GM20431 (cell line): Measurements from ENCODE around the gene SLC6A9.

Experiments used
- in situ Hi-C: fragments of 300-500 bp; cut with MseI, MboI; formaldehyde crosslinking; loops from one replicate; pipeline ENCODE4 v1.15.0; 2020; ENCODE audit warnings: low sequenced_read_pairs; ENCODE audit not compliant: unreplicated experiment

SLC6A9 gene

DNA sequence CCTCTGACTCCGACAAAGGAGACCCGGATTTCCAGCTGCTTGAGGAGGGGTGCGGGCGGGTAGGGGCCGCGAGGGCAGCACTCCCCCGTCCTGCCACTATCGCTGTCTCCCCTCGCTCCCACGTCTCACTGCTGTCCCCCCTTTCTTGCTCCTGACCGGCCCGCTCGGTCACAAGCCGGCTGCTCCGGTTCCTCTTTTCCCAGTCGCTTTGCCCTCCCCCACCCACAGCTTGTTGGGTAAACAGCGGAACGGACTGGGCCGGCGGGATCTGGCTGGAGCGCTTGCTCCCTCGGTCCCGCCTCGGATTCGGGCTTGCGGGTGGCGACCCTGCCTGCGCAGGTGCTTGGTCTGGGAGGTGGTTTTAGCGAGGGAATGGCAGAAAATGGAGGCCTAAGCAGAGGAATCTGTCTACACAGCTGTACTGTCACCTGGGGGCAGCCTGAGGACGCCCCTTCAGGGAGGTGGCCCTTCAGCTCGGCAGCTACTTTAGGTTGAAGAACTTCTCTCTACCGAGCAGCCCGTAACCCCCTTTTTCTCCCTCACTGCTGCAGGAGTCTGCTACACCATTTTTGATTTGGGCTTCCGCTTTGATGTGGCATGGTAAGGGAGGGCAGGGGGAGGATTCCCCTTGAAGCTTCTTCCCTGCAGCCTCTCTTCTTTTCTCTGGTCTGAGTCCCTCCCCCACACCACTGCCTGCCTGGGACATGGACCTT is 55.9 kb downstream of the SLC6A9 start:
- in situ Hi-C loops: no loop called here

DNA sequence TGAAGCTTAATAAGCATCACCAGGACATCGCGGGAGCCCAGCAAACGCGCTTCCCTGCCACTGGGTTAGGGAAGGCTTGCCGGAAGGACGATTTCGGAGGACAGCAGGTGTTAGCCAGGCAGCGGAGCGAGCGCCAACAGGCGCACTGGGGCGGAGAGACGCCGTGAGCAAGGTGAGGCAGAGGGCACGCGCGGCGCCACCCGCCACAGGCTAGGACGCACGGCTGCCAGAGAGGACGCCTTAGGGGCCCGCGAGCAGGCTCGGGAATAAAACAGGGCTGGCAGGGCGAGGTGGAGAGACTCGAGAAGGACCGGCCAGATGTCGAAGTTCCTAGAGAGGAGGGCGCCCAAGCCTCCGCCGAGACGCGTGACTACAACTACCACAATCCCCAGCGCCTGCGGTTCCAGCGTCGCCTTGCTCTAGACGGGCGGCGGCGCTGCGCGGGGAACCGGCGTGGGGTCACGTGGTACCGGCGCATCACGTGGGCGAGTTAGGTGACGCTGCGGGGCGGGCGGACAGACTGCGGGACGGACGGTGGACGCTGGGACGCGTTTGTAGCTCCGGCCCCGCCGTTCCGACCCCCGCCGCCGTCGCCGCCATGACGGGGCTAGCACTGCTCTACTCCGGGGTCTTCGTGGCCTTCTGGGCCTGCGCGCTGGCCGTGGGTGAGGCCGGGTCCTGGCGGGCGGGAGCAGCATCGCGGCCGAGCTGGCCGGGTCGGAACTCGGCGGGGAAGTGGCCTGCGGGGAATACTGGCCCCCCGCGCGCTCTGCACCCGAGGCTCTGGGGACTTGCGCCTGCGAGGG is 56.6 kb downstream of the SLC6A9 start, which contains the start of gene ATP6V0B:
Gene ATP6V0B (plus strand): TSS at position 518 of the 806 bp plus-strand sequence. CDS start 81 bp downstream, at position 599.
- in situ Hi-C loops: no loop called here

DNA sequence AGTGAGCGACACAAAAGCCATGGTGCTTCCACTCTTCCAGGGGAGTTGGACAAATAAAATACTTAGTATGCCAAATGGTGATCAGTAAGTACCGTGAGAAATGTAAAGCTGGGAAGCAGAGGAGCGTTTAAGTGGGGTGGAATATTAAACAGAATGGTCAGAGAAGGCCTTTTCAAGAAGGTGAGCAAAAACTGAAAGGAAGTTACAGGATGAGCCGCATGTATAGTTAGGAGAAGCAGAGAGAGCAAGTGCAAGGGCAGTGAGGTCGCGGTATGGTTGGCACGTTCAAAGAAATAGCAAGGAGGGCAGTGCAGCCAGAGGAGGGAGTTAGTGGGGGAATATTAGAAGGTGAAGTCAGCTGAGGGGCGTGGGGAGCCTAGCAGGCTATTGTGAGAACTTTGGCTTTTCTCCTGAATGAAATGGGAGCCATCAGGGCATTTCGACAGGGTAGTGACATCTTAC is 57.2 kb downstream of the SLC6A9 start:
- in situ Hi-C loops: no loop called here

- in situ Hi-C loops: no loop called here
Measured at GRCh38 chr1:43971336-43971980, 59.8 kb downstream of the SLC6A9 start.

- in situ Hi-C loops: no loop called here
Measured at GRCh38 chr1:43970911-43971310, 60.4 kb downstream of the SLC6A9 start.

- in situ Hi-C loops: no loop called here
Measured at GRCh38 chr1:43970502-43970901, 60.8 kb downstream of the SLC6A9 start.

GRCh38 chr1:43969746-43970466 is 61.4 kb downstream of the SLC6A9 start, which contains the start of gene DPH2:
DPH2 (plus strand) TSS chr1:43970010; CDS start chr1:43970176, 166 bp downstream.
- in situ Hi-C loops: no loop called here

DNA sequence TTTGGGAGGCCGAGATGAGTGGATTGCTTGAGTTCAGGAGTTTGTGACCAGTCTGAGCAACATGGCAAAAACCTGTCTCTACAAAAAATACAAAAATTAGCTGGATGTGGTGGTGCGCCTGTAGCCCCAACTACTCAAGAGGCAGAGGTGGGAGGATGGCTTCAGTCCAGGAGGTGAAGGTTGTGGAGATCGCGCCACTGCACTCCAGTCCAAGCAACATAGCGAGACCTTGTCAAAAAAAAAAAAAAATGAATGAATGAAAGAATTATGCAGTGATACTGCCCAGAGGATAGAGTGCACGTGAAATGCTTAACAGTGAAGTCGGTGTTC is 61.9 kb downstream of the SLC6A9 start:
- in situ Hi-C loops: no loop called here

DNA sequence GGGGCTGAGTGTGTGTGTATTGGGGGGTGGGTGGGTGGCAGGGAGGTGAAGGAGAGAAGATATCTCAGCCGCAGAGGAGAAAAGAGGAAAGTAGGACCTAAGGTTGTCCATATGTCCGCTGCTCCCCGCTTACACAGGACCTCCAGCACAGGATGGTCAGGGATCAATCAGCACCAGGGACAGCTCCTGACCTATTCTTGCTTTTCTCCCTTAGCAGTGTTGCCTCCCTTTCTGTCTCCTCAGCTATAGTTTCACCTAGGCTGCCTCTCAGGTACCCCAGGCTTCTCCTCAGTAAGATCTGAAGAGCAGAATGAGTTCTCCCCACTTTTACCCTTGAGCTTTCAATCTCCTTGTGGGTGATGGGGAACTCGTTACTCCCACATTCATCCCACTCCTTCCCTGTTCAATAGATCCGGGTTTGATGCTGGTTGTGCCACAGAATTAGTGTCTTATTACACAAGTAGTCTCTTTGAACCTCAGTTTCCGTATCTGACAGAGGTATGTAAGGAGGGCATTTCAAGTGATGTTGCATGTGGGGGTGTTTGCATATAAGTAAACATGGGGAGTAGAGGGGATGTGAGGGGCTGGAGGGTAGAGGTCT is 62.8 kb downstream of the SLC6A9 start:
- in situ Hi-C loops: no loop called here

- in situ Hi-C loops: no loop called here
Measured at GRCh38 chr1:43965316-43965715, 65.9 kb downstream of the SLC6A9 start.

GRCh38 chr1:43963890-43964289 is 67.4 kb downstream of the SLC6A9 start:
- in situ Hi-C loops: no loop called here

GRCh38 chr1:43963006-43963405 is 68.3 kb downstream of the SLC6A9 start:
- in situ Hi-C loops: no loop called here

DNA sequence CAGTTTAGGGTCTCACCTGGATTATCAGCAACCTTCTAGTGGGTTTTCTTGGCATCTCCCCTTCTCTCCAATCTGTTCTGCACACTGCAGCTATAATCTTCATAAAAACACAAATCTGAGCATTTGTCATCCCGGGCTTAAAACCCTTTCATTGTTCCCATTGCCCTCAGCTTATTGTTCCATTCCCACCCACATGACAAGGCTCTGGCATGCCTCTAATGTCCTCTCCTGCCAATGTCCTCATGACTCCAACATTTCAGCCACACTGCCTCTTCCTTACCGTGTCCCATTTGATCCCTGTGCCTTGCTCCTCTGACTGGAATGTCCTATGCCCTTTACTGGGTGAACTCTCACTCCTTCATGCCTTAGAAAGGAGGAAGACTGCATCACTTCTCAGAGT is 68.9 kb downstream of the SLC6A9 start:
- in situ Hi-C loops: no loop called here

- in situ Hi-C loops: no loop called here
Measured at GRCh38 chr1:43961692-43962091, 69.6 kb downstream of the SLC6A9 start.

GRCh38 chr1:43960798-43961197 is 70.5 kb downstream of the SLC6A9 start:
- in situ Hi-C loops: no loop called here

DNA sequence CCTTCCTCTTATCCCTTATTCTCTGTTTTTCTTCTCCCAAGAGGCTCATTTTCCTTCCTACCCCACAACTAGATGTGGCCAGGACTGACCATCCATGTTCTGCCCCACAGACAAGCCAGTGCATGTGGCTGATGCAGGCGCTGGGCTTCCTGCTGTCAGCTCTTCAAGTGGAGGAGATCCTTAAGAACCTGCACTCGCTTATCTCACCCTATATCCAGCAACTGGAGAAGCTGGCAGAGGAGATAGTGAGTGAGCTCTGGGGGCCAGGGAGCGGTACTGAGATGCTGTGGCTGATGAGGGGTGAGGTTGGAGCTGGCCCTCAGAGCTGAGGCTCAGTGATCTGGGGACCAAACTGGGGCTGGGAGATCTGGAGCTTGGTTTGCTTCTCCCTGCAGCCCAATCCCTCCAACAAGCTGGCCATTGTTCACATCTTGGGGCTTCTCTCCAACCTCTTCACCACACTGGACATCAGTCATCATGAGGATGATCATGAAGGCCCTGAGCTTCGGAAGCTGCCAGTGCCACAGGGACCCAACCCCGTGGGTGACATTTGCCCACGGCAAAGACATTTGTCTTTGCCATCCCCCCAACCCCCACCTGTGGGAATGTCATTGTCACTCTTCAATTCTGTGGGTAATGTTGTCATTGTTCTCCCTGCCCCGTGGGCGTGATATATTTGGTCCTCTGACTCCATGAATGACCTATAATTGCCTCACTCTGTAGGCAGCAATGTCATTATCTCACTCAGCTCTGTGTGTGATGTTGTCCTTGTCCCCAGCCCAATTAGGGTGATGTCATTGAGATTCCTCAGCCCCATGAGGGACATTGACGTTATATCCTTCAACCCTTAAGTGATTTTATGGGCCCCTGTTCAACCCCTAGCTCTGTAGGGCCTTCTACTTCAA is 72.7 kb downstream of the SLC6A9 start:
- in situ Hi-C loops: no loop called here

DNA sequence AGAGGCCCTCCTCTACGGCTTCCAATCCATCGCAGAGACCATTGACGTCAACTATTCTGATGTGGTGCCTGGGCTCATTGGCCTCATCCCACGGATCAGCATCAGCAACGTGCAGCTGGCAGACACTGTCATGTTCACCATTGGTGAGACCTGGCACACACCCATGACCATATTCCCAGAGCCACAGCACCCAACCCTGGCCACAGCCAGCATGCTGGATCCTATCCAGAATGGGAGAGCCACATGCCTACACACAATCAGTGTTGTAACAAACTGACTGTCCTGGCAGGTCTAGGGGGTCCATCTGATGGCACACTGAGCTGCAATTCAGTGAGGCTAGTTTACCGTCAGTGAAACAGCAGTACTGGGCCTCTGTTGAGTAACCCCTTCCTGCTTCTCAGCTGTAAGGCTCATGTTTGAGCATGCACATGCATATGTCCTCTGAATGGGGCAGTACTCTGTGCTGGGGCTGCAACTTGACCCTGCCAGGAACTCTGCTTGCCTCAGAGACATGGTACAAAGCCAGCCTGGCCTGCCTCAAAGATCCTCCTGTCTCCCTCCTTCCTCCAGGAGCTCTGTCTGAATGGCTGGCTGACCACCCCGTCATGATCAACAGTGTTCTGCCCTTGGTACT is 73.7 kb downstream of the SLC6A9 start:
- in situ Hi-C loops: no loop called here

DNA sequence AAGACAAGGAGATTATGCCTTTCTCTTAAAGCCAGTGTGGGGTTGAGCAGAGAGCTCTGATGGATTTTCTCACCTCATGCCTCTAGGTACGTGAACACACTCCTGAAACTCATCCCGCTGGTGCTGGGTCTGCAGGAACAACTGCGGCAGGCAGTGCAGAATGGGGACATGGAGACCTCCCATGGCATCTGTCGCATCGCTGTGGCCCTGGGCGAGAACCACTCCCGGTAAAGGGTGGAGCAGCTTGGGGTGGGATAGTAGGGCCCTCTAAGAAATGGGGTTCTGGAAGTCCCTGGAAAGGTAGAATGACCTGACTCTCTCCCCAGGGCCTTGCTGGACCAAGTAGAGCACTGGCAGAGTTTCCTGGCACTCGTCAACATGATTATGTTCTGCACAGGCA is 75.0 kb downstream of the SLC6A9 start:
- in situ Hi-C loops: no loop called here
